ENCODE results near the gene CYTIP.

The CYTIP gene

GRCh38 chr2:157468931-157469708 lies 25.2 kb upstream of the CYTIP start:
- TF ChIP-seq POU2F2 (IDR thresholded peaks at IDR 0.05; ENCODE audit: low read depth, low read length) = 0 out of 2 replicates have a peak, but pooled peaks have one; percentile 27
- TF ChIP-seq POLR2AphosphoS5 (IDR thresholded peaks at IDR 0.05; ENCODE audit: low read depth, low read length) = no peak; the same call in 1 of the 2 replicates
- TF ChIP-seq POLR2A (IDR thresholded peaks at IDR 0.05; ENCODE audit: low read depth, low read length) = 0 out of 2 replicates have a peak, but pooled peaks have one; percentile 34
- peak; percentile 96 for TF ChIP-seq PAX5 (IDR thresholded peaks at IDR 0.05; ENCODE audit: insufficient read depth, low read length, severe bottlenecking)
- peak; percentile 100 for TF ChIP-seq SPI1 (IDR thresholded peaks at IDR 0.05; ENCODE audit: low read depth, low read length)
- no peak for TF ChIP-seq TAF1 (IDR thresholded peaks at IDR 0.05; ENCODE audit: low read depth, low read length)
- FAIRE-seq (peak; percentile 64), DNase-seq (ENCODE audit: insufficient read length, low spot score) (no peak)

- no peak for DNase-seq (ENCODE audit: insufficient read length, low spot score)
- TF ChIP-seq PAX5 (IDR thresholded peaks at IDR 0.05; ENCODE audit: insufficient read depth, low read length, severe bottlenecking) (no peak), SPI1 (IDR thresholded peaks at IDR 0.05; ENCODE audit: low read depth, low read length) (no peak), TAF1 (IDR thresholded peaks at IDR 0.05; ENCODE audit: low read depth, low read length) (no peak), POLR2AphosphoS5 (IDR thresholded peaks at IDR 0.05; ENCODE audit: low read depth, low read length) (no peak), POU2F2 (IDR thresholded peaks at IDR 0.05; ENCODE audit: low read depth, low read length) (no peak), POLR2A (IDR thresholded peaks at IDR 0.05; ENCODE audit: low read depth, low read length) (no peak)
Observed at GRCh38 chr2:157466764-157467163, 22.9 kb upstream of the CYTIP start.

GRCh38 chr2:157465554-157465953 lies 21.7 kb upstream of the CYTIP start:
- FAIRE-seq (peak; percentile 33), DNase-seq (ENCODE audit: insufficient read length, low spot score) (no peak)
- TF ChIP-seq POLR2A (IDR thresholded peaks at IDR 0.05; ENCODE audit: low read depth, low read length) (no peak), SPI1 (IDR thresholded peaks at IDR 0.05; ENCODE audit: low read depth, low read length) (no peak), PAX5 (IDR thresholded peaks at IDR 0.05; ENCODE audit: insufficient read depth, low read length, severe bottlenecking) (no peak), POU2F2 (IDR thresholded peaks at IDR 0.05; ENCODE audit: low read depth, low read length) (no peak), POLR2AphosphoS5 (IDR thresholded peaks at IDR 0.05; ENCODE audit: low read depth, low read length) (no peak), TAF1 (IDR thresholded peaks at IDR 0.05; ENCODE audit: low read depth, low read length) (no peak)

More at GRCh38 chr2:157466764-157467163, 22.9 kb upstream of the CYTIP start:
- no peak for FAIRE-seq

- no peak for DNase-seq (ENCODE audit: insufficient read length, low spot score)
- TF ChIP-seq POLR2AphosphoS5 (IDR thresholded peaks at IDR 0.05; ENCODE audit: low read depth, low read length) (no peak), TAF1 (IDR thresholded peaks at IDR 0.05; ENCODE audit: low read depth, low read length) (no peak), POU2F2 (IDR thresholded peaks at IDR 0.05; ENCODE audit: low read depth, low read length) (no peak), SPI1 (IDR thresholded peaks at IDR 0.05; ENCODE audit: low read depth, low read length) (no peak), POLR2A (IDR thresholded peaks at IDR 0.05; ENCODE audit: low read depth, low read length) (no peak), PAX5 (IDR thresholded peaks at IDR 0.05; ENCODE audit: insufficient read depth, low read length, severe bottlenecking) (no peak)
- no peak for FAIRE-seq
Observed at GRCh38 chr2:157463002-157463401, 19.1 kb upstream of the CYTIP start.

GRCh38 chr2:157460897-157461296 lies 17.0 kb upstream of the CYTIP start:
- TF ChIP-seq TAF1 (IDR thresholded peaks at IDR 0.05; ENCODE audit: low read depth, low read length) = no peak
- TF ChIP-seq POU2F2 (IDR thresholded peaks at IDR 0.05; ENCODE audit: low read depth, low read length) = no peak
- no peak for TF ChIP-seq PAX5 (IDR thresholded peaks at IDR 0.05; ENCODE audit: insufficient read depth, low read length, severe bottlenecking)
- TF ChIP-seq SPI1 (IDR thresholded peaks at IDR 0.05; ENCODE audit: low read depth, low read length) = no peak
- no peak for DNase-seq (ENCODE audit: insufficient read length, low spot score)
- FAIRE-seq = no peak

GRCh38 chr2:157460384-157460837 lies 16.5 kb upstream of the CYTIP start:
- no peak for TF ChIP-seq SPI1 (IDR thresholded peaks at IDR 0.05; ENCODE audit: low read depth, low read length)
- no peak for TF ChIP-seq PAX5 (IDR thresholded peaks at IDR 0.05; ENCODE audit: insufficient read depth, low read length, severe bottlenecking)
- no peak for TF ChIP-seq POU2F2 (IDR thresholded peaks at IDR 0.05; ENCODE audit: low read depth, low read length)
- no peak for TF ChIP-seq POLR2AphosphoS5 (IDR thresholded peaks at IDR 0.05; ENCODE audit: low read depth, low read length)
- TF ChIP-seq POLR2A (IDR thresholded peaks at IDR 0.05; ENCODE audit: low read depth, low read length) = no peak
- no peak for TF ChIP-seq TAF1 (IDR thresholded peaks at IDR 0.05; ENCODE audit: low read depth, low read length)

GRCh38 chr2:157459486-157459885 lies 15.6 kb upstream of the CYTIP start:
- DNase-seq (ENCODE audit: insufficient read length, low spot score) (no peak), FAIRE-seq (no peak)
- TF ChIP-seq POLR2AphosphoS5 (IDR thresholded peaks at IDR 0.05; ENCODE audit: low read depth, low read length) (no peak), POU2F2 (IDR thresholded peaks at IDR 0.05; ENCODE audit: low read depth, low read length) (no peak), POLR2A (IDR thresholded peaks at IDR 0.05; ENCODE audit: low read depth, low read length) (no peak), PAX5 (IDR thresholded peaks at IDR 0.05; ENCODE audit: insufficient read depth, low read length, severe bottlenecking) (no peak), SPI1 (IDR thresholded peaks at IDR 0.05; ENCODE audit: low read depth, low read length) (no peak), TAF1 (IDR thresholded peaks at IDR 0.05; ENCODE audit: low read depth, low read length) (no peak)

More at GRCh38 chr2:157460384-157460837, 16.5 kb upstream of the CYTIP start:
- DNase-seq (ENCODE audit: insufficient read length, low spot score) = no peak
- no peak for FAIRE-seq

- no peak for TF ChIP-seq POU2F2 (IDR thresholded peaks at IDR 0.05; ENCODE audit: low read depth, low read length)
- TF ChIP-seq POLR2A (IDR thresholded peaks at IDR 0.05; ENCODE audit: low read depth, low read length) = no peak
- no peak for TF ChIP-seq PAX5 (IDR thresholded peaks at IDR 0.05; ENCODE audit: insufficient read depth, low read length, severe bottlenecking)
- no peak for TF ChIP-seq SPI1 (IDR thresholded peaks at IDR 0.05; ENCODE audit: low read depth, low read length)
- TF ChIP-seq POLR2AphosphoS5 (IDR thresholded peaks at IDR 0.05; ENCODE audit: low read depth, low read length) = no peak
- TF ChIP-seq TAF1 (IDR thresholded peaks at IDR 0.05; ENCODE audit: low read depth, low read length) = no peak
- DNase-seq (ENCODE audit: insufficient read length, low spot score) (no peak), FAIRE-seq (no peak)
Observed at GRCh38 chr2:157447741-157448140, 3.9 kb upstream of the CYTIP start.

GRCh38 chr2:157447031-157447430 lies 3.1 kb upstream of the CYTIP start:
- no peak for TF ChIP-seq POLR2A (IDR thresholded peaks at IDR 0.05; ENCODE audit: low read depth, low read length)
- peak; percentile 23 for FAIRE-seq
- no peak for DNase-seq (ENCODE audit: insufficient read length, low spot score)
